ENCODE data around the gene ABHD2. TPM values are rescaled to one million over a fixed set of nuclear protein-coding genes. Genes with fewer than 3 reads are reported as not detected.
"Not testable (repeated sequence)": the region's sequence is repeated elsewhere in the genome, so short reads cannot be mapped to it uniquely, and the experiment has no call there.

The ABHD2 gene
- polyA plus RNA-seq, 1 donor = 18.5 TPM

GRCh38 chr15:89137926-89138325, 49.7 kb downstream of the ABHD2 start:
- DNase-seq (ENCODE audit: low read depth) = no peak

GRCh38 chr15:89138999-89139612, 50.9 kb downstream of the ABHD2 start:
- DNase-seq (ENCODE audit: low read depth) = no peak

GRCh38 chr15:89139613-89140499, 51.6 kb downstream of the ABHD2 start:
- DNase-seq (ENCODE audit: low read depth) = peak; percentile 50

DNA sequence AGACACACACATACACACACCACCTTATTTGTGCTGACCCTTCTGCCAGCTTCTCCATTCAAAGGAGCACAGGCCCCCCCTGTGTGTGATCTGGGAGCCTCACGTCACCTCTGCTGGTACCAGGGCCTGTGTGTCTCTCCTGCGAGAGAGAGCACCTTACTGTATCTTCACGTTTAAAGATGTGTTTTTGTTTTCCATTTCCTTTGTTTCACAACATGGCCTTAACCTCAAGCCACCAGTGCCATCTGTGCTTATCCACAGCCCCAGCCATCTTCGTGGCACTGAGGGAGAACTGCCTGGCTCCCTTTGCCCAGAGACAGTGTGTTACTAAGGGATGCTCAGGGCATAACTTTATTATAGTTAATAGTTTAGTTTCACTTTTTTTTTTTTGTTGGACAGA, 52.3 kb downstream of the ABHD2 start:
- DNase-seq (ENCODE audit: low read depth) = no peak

DNA sequence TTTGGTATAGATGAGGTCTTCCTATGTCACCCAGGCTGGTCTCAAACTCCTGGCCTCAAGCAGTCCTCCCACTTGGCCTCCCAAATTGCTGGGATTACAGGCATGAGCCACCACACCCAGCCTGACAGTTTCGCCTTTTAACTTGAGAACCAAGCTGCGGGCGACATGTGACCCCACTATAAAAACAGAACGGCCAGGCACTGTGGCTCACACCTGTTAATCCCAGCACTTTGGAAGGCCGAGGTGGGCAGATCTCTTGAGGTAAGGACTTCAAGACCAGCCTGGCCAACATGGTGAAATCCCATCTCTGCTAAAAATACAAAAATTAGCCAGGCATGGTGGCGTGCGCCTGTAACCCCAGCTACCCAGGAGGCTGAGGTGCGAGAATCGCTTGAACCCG, 52.9 kb downstream of the ABHD2 start:
- DNase-seq (ENCODE audit: low read depth) = not testable (repeated sequence)

DNA sequence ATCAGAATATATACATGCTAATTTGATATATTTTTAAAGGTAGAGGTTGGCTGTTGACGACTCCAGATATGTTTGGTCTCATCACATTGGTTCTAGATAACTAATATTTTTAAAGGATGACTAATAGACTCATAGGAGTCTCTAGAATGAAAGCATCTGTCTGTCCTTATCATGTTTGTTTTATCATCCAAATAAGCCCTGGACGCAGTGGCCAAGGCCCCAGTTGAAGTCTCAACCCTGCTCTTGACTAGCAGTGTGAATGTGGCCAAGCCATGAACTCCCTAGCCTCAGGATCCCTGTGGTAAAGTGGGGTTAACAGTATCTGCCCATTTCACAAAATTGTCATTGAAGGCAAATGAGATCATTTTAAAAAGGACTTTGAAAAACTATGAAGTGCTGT, 53.6 kb downstream of the ABHD2 start:
- DNase-seq (ENCODE audit: low read depth) = no peak

GRCh38 chr15:89142423-89142822, 54.2 kb downstream of the ABHD2 start:
- DNase-seq (ENCODE audit: low read depth) = no peak

GRCh38 chr15:89143503-89144162, 55.4 kb downstream of the ABHD2 start:
- DNase-seq (ENCODE audit: low read depth) = peak; percentile 93

DNA sequence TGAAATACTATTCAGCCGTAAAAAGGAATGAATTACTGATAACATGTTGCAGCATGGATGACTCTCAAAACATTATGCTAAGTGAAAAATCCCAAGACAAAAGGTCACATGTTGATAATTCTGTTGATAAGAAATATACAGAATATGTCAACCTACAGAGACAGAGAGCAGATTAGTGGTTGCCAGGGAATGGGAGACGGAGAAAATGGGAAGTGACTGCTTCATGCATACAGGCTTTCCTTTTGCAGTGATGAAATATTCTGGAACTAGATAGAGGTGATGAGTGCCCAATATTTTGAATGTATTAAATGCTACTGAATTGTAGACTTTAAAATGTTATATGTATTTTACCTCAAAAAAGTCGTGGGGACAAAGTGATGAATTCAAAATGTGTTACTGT, 56.2 kb downstream of the ABHD2 start:
- no peak for DNase-seq (ENCODE audit: low read depth)

DNA sequence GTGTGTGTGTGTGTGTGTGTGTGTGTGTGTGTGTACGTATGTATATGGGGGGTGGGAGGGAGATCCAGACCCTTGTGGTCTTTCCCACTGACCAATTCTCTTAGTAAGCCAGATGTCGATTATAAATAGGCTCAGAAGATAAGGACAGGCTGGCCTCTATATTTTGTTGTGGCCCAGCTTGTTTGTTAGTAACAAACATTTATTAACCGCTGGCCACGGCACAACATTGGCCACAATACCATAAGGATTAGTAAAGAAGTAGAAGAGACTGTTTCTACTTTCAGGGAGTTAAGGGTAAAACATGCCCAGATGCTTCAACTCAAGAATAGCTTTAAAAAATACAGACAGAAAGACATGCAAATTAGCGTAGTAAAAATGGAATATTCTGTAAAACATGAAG, 58.1 kb downstream of the ABHD2 start:
- DNase-seq (ENCODE audit: low read depth) = no peak

DNA sequence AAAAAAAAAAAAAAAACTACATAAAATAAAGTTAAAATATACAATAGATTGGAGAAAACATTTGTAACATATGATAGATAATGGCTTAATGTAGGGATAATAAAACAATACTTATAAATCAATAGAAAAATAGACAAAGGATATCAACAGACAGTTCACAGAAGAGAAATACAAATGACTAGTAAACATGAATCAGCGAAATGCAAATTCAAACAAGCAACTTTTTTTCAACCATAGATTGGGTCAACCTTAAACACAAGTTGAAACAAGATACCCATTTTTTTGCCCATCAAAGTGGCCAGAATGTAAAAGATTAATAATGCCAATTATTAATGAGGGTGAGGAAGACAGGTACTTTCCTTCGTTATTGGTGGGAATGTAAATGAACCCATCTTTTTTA, 59.9 kb downstream of the ABHD2 start:
- DNase-seq (ENCODE audit: low read depth) = no peak

DNA sequence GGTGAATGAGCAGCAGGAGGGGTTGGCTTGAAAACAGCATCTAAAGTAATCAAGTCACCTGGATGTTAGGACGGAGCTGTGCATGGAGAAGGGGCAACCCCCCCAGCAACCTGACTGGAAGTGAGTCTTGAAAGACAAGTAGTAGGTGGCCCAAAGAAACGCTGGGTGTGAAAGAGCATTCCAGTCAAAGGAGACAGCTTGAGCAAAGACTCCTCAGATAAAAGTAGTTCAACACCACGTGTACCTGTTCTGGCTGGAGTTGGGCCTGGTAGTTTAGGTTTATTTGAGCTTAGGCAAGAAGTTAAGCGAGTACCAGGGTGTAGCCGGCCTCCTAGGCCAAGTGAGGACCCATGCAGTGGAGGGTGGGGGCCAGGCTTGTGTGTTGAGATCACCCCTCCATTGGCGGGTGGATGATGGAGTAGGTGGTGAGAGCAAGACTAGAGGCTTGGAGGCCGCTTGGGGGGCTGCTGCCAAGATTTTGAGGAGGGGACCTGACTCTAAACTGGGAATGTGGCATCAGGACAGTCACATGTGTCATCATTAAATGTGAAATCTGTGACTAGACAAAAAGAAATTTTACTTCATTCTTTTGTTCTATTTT, 61.3 kb downstream of the ABHD2 start:
- DNase-seq (ENCODE audit: low read depth) = no peak

GRCh38 chr15:89150287-89150686, 62.0 kb downstream of the ABHD2 start:
- no peak for DNase-seq (ENCODE audit: low read depth)

DNA sequence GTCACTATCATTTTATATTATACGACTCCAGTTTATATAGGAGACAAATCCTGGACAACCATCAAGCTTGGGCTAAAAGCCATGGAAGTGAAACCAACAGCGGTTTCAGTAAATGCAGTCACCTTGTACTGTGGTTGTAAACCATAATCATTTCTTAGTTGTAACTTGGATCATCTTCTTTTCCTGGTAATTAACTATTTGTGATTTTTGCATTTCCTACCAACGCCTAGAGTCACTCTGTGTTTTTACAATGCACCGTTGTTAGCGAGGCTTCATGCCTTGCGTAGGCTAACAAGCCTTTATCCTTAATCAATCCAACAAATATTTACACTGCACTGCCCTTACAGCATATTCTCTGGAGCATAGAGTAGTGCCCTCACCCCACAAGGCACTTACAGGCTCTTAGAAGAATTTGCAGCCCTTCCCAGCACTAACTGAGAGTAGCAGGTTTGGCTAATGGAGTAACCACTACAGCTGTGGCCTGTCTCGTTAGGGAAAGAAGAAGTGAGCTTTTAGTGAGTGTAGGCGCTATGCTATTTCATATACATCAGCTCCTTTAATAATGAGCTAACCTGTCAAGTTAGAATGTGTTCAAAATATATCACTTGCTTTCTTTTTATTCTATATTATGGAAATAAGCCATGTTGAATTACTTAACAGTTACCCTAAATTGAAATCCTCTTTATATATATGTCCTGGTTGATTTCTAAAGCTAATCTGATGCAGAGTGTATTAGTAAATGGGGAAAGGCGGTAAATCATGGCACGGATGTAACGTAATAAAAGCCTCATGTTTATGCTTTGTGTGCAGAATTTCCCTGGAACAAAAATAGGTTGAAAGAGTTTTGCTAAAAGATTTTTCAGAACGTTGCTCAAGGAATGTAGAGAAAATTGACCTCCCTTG, 62.8 kb downstream of the ABHD2 start:
- no peak for DNase-seq (ENCODE audit: low read depth)

DNA sequence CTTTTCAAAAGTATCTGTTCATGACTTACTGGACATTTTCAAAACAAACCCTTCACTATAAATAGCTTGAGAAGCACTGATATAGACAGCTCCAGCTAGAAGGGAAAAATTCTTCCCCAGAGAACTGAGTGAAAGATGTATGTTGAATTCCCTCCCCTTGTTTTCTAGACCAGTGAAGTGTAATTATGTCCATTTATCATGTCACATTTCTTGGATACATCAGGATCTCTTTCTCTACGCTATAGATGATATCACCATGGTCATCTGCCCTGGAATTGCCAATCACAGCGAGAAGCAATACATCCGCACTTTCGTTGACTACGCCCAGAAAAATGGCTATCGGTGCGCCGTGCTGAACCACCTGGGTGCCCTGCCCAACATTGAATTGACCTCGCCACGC, 66.9 kb downstream of the ABHD2 start:
- DNase-seq (ENCODE audit: low read depth) = no peak

DNA sequence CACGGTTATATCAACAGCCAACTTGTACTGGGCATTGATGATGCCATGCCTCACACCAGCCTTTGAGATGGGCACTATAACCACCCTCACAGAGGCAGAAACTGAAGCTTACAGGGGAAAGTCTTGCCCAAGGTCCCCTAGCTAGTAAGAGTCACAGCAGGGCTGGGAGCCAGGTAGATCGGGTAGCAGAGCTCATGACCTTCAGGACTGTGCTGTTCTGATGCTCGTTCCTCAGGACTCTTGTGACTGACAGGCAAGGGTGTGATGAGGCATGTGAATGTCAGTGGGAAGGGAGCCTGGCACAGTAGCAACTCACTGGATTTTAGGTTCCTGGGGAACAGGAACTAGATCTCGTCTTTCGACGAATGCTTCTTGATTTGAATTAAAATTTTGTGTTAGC, 67.4 kb downstream of the ABHD2 start:
- no peak for DNase-seq (ENCODE audit: low read depth)

GRCh38 chr15:89157061-89157460, 68.8 kb downstream of the ABHD2 start:
- no peak for DNase-seq (ENCODE audit: low read depth)

DNA sequence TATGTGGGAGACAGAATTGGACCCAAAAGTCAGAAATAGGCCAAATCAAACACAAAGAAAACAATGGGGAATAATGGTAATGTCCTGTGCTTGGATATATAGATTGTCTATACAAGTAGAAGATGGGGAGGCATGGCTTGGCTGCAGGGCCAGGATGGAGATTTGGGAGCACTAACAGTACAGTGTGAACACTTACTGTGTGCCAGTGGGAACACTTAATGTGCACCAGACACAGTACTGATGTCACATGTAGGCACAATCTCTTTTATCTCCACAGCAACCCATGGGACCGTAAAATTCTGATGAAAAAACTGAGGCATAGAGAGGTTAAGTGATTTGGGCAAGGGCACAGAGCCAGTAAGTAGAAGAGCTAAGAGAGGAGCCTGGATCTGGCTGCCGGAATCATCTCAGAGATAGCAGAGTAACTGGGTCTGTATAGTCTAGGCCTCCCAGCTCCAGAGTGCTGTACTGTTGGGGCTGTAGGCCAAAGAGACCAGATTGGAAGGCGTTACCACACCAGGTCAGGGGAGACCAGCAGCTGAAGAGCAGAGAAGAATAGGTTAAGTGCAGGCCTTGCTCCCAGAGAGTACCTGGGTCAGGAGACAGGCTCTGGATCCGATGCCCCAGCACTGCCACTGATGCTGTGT, 69.8 kb downstream of the ABHD2 start:
- no peak for DNase-seq (ENCODE audit: low read depth)

DNA sequence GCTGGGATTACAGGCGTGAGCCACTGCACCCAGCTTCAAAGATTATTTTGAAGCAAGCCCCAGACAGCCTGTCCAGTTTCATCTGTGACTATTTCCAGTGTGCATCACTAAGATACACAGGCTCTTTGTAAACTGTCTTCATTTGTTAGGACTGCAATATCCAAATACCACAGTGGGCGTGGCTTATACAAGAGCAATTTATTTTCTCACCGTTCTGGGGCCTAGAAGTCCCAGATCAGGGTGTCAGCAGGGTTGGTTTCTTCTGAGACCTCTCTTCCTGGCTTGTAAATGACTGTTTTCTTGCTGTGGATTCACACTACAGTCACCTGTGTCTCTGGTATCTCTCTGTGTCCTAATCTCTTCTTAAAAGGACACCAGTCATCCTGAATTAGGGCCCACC, 73.4 kb downstream of the ABHD2 start:
- DNase-seq (ENCODE audit: low read depth) = no peak

DNA sequence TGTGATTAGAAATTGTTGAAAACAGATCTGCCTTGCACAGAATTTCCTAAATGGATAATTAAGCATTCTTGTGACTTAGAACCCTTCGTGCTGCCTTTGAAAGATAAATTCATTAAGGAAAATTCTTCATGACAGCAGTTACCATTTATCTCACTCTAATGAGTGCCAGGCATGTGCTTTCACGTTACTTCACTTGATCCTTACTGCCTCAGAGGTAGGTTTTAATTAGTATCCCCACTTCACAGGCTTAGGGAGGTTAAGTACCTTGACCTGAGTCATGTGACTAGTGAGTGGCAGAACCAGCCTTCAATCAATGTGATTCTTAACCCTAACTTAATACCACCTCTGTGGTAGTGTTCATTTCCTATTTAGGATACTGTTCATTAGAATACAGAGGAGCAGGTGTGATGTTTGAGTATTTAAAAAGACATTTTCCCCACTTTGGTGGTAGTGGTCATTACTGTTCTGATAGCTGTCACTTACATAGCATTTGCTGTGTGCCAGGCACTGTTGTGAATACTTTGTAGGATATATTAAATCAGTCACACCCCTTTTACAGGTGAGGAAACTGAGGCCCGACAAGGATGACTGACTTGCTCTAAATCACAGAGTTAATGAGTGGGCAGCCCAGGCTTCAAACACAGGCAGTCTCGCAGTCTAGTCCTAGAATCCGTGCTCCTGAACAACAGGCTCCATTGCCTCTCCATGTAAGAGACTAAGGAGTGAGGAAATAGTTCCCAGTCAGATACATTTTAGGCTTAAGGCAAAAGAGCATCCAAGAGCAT, 75.2 kb downstream of the ABHD2 start:
- no peak for DNase-seq (ENCODE audit: low read depth)

Data from forelimb muscle (tissue), 1 donor.